NCI-H2029 treated with DMSO at 0.1 percent for 48 hours (cell line): ENCODE measurements around the gene NFRKB.
A peak's percentile ranks its signal among the peaks of the same experiment; 100 is the strongest.

Source experiments
- DNase-seq: peaks from one replicate; lab custom pipeline; 2025; lab: John Stamatoyannopoulos, UW

The NFRKB gene

DNA sequence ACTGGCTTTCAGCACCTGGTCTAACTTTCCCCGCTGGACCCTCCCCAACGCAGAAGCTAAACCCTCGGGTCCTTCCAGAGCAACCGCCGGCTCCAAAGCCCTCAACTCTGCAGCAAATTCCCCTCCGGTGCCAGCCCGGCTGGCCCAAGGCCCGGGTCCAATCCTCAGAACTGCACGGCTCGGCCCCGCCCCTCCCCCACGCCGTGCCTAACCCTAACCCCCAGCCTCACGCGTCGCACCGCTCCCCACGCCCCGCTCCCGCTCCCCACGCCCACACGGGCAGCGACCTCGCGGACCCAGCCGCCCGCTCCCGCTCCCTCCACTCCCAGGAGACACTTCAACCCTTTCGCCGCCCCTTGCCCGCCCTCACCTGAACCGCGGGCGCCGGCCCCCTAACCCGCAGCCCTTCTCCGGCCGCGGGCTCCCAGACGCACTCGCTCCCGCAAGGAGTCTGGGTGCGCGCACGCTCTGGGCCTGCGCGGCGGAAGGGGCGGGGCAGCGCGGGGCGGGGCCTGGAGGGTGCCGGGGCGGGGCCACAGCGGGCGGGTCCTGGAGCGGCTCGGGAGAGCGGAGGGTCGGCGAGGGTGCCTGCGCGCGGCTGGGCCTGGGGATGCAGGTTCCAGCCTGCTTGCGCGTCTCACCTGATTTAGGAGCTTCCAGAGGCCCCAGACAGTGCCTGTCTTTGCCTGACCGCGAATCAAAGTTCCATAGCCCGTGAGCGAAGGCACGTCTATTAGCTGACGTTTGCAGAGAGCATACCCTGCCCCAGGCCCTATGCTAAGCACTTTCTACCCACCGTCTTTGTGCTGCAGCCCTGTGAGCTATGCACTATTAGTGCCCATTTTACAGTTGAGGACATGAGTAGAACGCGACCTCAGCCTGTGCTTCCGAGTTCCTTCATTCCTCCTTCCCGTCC is at the start of gene NFRKB:
Gene NFRKB, minus strand, starts transcription at position 453 of the 916 bp plus-strand sequence. CDS start 2,729 bp downstream, outside the sequence.
- DNase-seq, result peak; percentile 30

DNA sequence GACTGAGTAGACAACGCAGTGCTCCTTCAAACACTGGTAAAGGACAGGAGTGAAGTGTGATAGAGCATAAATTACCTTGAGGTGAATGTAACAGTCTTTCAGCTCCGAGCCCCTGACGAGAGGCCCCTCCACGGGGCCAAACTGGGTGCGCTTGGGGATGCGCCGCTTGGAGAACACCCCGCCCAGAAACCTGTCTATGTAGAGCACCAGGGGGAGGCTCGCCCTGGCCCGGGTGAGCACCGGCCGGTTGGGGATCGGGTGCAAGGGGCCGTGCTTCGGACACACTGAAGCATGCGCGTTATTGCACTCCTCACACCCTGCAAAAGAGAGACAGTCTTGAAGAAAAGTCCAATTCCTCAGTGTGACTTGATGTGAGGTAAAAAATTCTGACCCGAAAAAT is 49.3 kb upstream of the NFRKB start:
- no peak for DNase-seq

DNA sequence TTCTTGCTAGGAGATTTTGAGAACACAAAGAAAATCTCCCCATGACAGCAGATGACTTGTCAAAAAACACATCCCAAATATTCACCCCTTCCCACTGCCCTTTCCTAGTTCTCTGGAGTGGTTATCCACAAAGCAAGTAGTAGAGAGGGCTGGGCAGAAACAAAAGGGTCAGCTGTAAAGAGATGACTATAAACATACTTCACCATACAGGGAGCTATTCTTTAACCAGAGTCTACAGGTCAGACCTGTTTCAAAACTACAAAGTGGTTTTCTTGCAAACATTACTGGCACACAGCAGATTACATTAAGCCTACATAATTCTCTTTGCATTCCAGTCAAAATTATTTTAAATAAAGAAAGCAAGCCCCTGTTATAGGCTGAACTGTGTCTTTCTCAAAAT is 47.7 kb upstream of the NFRKB start:
- DNase-seq, result no peak

DNA sequence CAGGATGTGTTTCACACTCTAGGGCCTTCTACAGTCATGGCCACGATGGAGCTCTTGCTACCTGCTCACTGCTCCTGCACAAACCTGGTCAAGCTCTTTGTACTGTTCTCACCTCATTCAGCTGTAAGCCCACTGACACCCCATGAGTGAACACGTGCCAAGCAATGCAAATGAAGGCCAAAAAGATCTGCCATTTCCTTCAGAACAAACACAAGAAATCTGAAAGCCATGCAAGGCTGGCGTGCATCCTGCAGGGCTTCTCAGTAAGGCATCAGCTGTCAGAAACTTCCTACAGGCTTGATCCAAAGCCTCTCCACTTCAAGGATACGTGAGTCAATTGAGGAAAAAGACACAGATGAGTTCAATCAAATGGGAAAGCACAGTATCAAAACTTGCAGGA is 44.1 kb upstream of the NFRKB start:
- no peak for DNase-seq

DNA sequence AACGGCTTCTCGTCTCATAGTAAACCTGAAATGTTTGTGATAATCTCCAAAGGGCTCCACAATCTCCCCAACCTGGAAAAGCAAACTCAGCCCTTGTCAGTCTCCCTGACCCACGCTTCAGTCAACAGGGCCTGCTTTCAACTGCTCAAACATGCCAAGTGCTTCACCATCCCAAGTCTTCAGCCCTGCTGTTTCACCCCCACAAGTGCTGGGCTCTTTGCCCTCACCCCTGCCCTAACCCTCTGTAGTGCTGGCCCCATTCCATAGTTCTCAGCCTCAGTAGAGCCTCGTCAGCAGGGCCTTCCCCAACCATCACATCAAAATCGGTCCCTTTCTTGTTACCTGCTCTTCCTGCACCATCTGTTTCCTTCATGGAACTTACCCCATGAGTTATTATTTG is 43.4 kb upstream of the NFRKB start:
- DNase-seq, result no peak

DNA sequence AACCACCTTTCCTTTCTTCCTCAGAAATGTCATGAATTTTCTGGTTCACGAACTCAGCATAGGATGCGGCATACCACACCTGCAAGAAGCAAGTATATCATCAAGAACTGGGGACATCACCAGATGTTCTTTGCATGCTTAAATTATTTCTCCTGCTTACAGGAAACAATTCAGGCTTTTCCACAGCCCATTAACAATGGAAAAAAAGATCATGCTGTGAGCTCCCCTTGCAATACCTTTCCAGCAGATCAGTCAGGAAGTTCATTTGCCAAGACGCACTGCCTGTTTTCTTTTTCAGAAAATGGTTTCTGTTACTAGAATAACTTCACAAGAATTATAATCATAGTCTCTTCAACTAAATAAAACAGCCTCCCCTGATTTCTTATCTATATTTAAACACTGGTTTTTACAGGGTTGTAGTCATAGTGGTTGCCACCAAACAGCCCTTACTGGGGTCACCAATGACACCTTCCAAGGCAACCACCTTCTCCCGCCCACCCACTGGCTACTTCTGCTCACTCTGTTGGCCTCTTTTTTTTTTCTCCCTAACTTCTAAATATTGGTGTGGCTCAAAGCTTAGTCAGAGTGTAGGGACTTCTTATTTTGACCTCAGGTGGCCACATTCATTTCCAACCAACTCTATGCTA is 42.3 kb upstream of the NFRKB start:
- no peak for DNase-seq

DNA sequence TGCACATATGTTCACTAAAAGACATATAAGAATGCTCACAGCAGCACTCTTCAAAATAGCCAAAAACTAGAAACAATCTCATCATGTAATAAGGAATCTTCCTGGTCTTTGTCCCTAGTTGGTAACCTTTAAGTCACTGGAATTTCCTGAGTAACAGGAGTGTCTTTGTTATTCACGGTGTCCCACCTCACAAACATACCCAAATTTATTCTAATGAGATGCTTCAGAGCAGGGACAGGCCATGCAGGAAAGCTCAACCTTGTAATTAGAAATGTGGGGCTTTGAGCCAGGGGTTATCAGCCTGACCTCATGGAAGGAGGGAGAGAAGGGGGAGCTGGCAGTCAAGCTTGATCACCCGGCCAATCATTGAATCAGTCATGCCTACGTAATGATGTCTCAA is 40.3 kb upstream of the NFRKB start:
- DNase-seq, result no peak

DNA sequence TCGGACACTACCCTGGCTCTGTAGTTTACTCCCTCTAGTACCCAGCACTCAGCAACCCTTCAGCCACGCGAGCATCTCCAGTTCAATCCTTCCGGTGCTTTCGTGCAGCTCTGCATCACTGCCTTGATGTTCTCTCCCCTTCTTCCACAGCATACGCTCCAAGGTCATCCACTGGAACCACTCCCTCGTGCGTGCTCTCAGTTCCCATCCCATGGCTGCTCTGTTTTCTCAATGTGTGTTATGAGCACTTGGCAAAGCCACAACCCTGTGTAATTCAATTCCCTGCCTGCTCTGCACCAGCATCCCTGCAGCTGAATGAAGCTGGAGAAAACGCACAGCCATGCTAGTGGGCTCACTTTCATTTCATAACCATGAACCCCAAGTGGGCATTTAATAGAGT is 38.5 kb upstream of the NFRKB start:
- DNase-seq, result no peak

DNA sequence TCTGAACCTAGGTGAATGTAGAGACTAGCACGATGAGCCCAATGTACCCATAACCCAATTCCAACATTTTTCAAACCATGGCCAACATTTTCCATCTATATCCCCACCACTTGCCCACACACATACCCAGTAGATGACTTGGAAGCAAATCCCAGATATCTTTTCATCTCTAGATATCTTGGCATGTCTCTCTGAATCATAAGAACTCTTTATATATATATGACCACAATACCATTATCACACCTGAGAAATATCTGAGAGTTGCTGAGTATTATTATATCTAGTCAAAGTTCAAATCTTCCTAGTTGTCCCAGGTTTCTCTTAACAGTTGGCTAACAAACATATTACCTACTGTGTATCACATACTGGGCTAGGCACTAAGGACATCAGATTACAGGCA is 37.9 kb upstream of the NFRKB start:
- DNase-seq, result no peak

DNA sequence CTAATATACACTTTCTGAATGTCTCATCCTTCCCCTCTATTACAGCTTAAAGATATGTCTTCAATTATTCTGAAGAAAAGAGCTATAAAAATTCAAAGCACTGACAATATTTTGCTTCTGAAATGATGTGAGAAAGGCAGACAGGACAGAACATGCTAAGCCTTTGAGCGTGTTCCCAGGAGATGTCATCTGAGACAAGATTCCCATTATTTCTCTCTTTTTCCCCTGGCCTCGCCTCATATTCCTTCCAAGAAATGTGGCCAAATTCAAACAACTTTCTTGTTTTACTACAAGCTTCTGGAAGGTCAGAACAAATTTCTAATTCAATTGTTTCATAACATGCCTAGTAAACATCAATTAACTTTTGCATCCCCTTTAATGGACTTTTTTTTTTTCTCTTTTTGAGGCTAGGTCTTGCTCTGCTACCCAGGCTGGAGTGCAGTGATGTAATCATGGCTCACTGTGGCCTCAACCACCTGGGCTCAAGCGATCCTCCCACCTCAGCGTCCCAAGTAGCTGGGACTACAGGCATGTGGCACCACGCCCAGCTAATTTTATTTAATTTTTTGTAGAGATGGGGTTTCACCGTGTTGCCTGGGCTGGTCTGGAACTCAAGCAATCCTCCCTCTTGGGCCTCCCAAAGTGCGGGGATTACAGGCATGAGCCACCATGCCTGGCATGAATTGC is 37.1 kb upstream of the NFRKB start:
- DNase-seq, result no peak

DNA sequence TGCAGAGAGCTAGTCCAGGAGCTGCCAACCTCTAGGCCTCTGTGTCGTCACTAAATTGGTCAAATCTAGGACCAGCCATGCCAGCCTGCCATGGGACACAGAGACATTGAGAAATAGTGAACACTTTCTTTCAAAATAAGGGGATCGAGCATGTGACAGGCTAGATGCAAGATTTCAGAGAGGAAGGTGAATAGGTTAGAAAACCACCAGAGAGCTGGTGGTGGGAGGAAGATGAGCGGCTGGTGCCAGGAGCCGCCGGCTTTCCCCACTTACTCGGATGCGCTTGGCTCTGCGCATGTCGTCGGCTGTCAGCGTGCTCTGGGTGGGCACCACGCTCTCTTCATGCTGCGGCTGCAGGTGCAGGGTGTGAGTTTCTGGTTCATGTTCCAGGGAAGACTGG is 35.4 kb upstream of the NFRKB start:
- no peak for DNase-seq

DNA sequence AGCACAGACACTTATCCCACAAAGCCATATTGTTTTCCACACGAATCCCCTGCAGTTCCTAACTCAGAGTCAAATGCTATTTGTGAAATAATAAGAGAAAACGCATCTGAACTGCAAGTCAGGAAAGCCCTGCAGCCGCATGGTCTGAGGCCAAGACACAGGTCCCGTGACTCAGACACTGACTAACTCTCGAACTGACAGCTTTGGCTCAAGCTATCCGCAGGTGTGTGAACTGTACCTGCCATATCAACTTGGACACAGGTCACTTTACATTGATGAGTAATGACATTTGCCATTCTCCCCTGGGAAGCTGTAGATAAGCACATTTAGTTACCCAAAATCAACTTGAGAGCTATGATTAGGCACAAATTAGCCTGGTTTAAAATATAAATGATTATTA is 34.9 kb upstream of the NFRKB start:
- DNase-seq, result no peak

DNA sequence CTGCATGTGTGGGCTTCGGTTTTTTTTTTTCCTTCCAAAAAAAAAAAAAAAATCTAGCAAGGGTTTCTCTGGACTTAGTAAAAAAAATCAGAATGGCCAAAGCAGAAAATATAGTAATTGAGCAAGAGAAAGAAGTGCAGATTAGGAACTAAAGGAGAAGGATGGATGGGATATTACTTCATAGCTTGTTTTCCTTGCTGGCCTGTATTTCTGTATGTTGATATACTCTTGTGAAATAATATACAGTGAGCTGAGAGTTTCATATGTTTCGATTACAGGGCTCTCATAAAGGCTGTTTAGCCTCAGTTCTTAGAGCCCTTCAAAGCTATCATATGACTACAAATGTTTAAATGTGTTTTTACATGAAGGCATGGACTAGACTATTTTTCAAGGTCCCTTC is 34.3 kb upstream of the NFRKB start:
- DNase-seq, result no peak

DNA sequence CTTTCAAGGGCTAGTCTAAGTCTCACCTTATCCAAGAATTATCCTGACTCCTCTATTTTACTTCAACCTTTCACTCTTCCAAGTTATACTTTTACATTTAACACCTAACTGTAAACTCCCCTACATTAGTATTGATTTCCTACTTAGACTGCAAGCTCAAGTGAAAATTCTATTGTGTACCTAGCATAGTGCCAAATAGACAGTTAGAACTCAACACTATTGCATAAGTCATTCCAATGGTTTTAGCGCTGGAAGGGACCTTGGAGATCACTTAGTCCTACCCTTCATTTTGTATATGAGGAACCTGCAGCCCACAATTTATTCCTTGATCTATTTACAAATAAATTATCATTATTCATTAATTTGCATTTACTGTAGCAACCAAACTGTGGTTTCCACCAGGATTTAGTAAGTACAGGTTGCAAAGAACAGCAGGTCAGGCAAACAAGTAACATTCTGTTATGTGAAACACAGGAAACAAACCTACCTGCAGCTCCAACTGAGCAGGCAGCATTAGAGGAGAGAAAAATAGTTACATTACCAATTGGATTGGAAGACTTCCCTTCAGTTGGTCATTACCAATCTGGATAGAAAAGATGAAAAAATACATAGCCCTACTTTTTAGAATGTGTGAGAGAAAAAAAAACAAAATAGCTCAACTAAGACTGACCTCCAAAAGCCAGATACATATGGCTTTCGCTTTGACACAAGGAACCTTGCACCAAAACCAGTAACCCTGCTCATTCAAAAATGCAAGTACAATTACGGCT is 33.7 kb upstream of the NFRKB start:
- no peak for DNase-seq

DNA sequence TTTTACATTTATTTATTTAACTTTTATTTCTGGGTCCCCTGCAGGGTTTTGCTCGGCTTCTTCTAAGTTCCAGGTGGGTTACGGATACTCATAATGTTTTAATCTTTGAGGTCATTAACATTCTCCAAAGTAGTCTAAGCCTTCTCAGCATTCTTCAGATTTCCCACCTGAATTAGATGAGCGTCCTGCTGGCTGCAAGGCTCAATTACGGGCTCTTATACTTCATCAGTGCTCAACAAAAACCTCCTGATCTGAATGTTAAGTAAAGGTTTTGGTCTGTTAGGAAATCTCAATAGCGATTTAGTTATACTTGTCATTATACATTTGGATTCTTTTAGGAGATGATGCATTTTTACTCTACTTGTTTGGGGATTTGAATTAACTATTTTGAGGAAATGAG is 27.3 kb upstream of the NFRKB start:
- DNase-seq, result no peak

DNA sequence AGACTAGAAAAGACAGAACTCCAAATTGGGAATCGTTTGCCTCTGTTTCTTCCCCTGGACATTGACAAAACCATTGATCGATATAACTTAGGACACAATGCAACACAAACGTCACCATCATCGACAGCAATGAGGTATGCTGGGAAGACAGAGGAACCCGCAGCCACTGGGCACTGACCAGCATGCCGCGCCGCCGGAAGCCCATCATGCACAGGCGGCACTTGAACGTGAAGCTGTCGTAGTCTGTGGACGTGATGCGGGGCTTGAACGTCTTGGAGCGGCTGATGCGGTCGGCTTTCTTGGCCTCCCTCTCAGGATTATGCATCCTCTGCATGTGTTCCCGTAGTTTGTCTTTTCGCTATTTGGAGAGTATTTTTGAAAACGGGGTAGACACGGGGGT is 23.0 kb upstream of the NFRKB start:
- DNase-seq, result no peak

DNA sequence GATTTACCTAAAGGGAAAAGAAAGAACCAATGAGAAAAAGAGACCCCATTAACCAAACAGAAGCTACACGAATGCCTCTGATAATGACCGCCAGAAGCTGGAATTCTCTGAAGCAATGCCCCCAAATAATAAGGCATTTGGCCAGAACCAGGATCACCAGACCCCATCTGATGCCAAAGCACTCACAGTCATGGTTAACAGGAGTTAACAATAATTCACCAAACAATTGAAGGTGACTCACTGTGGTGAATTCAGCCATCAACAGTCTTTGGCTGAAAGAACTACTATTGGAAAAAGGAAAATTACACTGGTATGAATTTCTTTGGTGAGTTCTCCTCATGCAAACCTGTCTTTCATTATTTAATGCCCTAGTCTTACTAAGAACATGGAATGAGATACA is 21.9 kb upstream of the NFRKB start:
- no peak for DNase-seq

DNA sequence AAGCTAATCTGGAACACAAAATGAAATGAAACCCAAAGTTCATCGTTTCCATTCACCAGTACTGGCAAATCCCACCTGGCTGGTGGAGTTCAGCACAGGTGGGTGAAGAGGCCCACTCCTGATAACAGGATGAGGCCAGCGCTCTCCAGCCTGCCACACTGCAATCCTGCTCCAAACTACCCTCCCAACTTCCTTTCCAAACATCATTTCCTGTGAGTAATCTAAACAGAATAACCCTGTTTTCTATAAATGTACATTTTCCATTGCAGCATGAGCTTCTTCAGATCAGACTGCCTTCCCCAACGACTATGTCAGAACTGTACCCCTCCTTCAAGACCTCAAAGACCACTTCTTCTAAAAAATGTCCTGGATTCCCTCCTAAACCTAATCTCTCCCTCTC is 15.9 kb upstream of the NFRKB start:
- no peak for DNase-seq

DNA sequence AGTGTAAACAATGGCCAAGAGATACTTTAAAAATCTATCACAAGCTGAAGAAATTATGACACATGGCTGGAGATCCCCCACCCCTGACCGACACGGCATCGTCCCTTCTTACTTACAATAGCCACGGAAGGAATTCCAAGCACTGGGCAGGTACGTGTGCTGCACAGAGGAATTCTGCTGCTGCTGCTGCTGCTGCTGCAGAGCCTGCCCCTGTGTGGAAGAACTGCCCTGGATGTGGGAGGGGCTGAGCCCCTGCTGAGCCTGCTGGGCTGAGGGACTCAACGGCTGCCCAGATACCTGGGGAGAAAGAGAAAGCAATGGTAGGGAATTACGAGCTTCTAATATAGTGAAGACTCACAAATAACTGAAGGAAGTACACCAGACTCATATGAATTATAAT is 15.0 kb upstream of the NFRKB start:
- no peak for DNase-seq

DNA sequence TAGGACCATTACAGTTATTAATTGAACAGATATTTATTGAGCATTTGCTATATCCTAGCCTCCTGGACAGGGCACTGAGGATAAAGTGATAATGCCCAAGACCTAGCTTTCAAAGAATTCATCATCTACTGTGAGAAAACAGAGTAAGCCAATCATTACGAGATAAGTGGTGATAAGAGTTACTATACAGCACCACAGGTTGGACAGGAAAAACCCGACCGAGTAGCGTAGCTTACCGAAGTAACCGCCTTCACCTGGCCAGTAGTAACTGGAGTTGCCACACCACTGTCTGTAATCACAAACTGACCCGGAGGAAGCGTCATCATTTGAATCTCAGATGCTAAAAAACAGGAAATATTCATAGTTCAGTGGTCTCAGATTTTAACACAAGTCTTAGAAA is 10.0 kb upstream of the NFRKB start:
- DNase-seq, result no peak

DNA sequence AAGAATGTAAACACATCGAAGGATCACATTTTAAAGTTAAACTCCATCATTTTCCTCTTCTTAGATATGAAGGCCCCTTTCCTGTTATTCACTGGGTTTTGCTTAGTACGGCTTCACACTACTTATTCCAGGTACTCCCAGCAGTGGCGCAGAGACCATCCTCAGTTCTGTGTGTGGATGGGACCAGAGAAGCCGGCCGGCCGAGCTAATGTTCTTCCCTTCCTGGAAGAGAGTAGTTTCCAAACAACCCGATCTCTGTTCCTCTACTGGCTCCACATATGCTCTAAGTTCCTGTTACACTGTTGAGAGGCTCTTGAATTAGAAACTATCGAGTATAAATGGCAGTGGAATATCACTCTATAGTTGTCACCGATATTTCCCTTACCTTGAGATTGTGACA is 684 bp upstream of the NFRKB start:
- DNase-seq, result no peak
